Activated naive CD4-positive, alpha-beta T cell treated with anti-CD3 and anti-CD28 coated beads, Interleukin-2, amount 50 U/mL, for 24 hours (primary cell): ENCODE data around the gene FAM200C.

ENCODE experiments used
- H3K27ac Mint-ChIP-seq: one replicate; pipeline ENCODE4 v1.8.0; 2021; ENCODE audit warnings: mild to moderate bottlenecking, mixed read lengths
- H3K27me3 Mint-ChIP-seq: one replicate; pipeline ENCODE4 v1.8.0; 2021; ENCODE audit warnings: mixed read lengths
- H3K36me3 Mint-ChIP-seq: one replicate; pipeline ENCODE4 v1.8.0; 2021; ENCODE audit warnings: mixed read lengths
- H3K4me1 Mint-ChIP-seq: one replicate; pipeline ENCODE4 v1.8.0; 2021; ENCODE audit warnings: mixed read lengths
- H3K4me3 Mint-ChIP-seq: one replicate; pipeline ENCODE4 v1.8.0; 2021; ENCODE audit warnings: mild to moderate bottlenecking, mixed read lengths
- H3K9me3 Mint-ChIP-seq: one replicate; pipeline ENCODE4 v1.8.0; 2021; ENCODE audit warnings: mixed read lengths

The FAM200C gene

DNA sequence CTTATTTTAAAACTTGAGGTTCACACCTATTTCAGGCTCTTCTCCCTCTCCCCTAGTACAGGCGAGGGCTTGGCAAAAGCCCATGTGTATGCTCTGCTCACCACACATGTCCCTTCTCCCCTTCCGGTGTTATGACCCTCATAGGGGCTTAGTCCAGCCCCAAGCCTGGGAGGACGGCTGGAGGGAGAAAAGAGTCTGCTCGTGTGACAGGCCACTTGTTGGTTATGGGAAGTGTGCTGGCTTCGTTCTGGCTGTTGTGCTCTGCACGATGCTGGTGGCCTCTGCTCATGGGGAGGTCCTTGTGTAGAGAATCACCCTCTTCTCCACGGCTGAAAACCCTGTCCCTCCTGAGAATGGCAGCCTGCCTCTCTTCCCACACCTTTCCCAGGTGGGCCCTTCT, 32.9 kb upstream of the FAM200C start:
- Mint-ChIP-seq H3K4me3 (no peak overlapping the region), H3K36me3 (peaks cover 4% of the 10 kb centered on the region), H3K4me1 (no peaks in the 10 kb centered on the region), H3K27me3 (peaks cover 2% of the 10 kb centered on the region), H3K27ac (no peak overlapping the region), H3K9me3 (no peaks in the 10 kb centered on the region)

DNA sequence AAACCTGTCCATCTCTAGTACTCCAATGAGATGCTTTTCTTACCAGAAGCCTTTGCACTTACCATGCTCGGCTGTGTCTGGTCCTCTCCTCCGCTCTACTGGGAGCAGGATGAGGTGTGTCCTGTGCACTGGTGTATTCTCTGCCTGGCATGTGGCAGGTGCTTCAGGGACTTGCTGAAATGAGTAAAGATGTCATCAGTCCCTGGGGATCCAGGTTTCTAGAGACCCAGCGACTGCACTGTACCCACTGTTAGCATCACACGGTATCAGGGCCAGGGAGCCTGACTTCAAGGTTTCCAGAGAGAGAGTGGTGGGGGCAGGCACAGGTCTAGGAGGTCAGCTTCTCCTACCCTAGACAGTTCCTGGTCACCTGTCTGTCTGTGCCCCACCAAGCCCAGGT, 32.3 kb upstream of the FAM200C start:
- H3K27ac Mint-ChIP-seq: no peak overlapping the region
- H3K36me3 Mint-ChIP-seq: peaks cover 4% of the 10 kb centered on the region
- H3K4me3 Mint-ChIP-seq: no peak overlapping the region
- no peaks in the 10 kb centered on the region for H3K4me1 Mint-ChIP-seq
- no peaks in the 10 kb centered on the region for H3K9me3 Mint-ChIP-seq
- H3K27me3 Mint-ChIP-seq: peaks cover 2% of the 10 kb centered on the region

DNA sequence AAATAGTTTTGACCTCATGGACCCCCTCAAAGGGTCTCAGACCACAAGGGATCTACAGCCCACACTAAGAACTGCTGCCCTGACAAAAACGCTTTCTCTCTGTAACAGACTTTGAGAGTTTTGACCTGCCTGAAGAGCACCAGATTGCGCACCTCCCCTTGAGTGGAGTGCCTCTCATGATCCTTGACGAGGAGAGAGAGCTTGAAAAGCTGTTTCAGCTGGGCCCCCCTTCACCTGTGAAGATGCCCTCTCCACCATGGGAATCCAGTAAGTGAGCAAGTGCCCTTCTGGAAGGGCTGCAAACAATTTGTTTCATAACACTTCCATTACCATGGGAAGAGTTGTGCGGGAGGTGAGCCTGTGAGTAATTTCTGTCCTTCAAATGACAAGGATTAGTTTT, 27.8 kb upstream of the FAM200C start:
- H3K27ac Mint-ChIP-seq: no peak overlapping the region
- peaks cover 4% of the 10 kb centered on the region for H3K36me3 Mint-ChIP-seq
- no peaks in the 10 kb centered on the region for H3K27me3 Mint-ChIP-seq
- H3K9me3 Mint-ChIP-seq: no peaks in the 10 kb centered on the region
- H3K4me3 Mint-ChIP-seq: no peak overlapping the region
- H3K4me1 Mint-ChIP-seq: peaks cover 32% of the 10 kb centered on the region

DNA sequence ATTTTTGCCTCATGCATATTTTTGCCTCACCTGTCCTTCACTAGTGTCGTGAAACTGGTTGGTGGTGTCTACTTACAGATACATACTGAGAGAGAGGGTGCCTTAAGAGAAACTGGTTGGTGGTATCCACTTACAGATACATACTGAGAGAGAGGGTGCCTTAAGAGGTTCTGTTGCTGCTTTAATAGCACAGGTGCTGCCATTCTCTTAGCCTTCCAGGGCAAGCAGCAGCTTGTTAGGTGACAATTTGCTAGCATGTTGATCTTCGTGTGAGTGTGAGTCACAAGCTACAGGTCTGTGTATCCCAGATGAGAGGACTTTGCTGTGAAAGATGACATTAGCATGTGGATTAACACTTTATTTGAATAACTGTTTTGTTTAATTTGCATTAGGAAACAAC, 23.2 kb upstream of the FAM200C start:
- H3K27ac Mint-ChIP-seq: no peak overlapping the region
- H3K27me3 Mint-ChIP-seq: no peaks in the 10 kb centered on the region
- H3K4me3 Mint-ChIP-seq: peak overlapping the region; percentile 30
- no peaks in the 10 kb centered on the region for H3K9me3 Mint-ChIP-seq
- H3K36me3 Mint-ChIP-seq: no peaks in the 10 kb centered on the region
- H3K4me1 Mint-ChIP-seq: peaks cover 73% of the 10 kb centered on the region

DNA sequence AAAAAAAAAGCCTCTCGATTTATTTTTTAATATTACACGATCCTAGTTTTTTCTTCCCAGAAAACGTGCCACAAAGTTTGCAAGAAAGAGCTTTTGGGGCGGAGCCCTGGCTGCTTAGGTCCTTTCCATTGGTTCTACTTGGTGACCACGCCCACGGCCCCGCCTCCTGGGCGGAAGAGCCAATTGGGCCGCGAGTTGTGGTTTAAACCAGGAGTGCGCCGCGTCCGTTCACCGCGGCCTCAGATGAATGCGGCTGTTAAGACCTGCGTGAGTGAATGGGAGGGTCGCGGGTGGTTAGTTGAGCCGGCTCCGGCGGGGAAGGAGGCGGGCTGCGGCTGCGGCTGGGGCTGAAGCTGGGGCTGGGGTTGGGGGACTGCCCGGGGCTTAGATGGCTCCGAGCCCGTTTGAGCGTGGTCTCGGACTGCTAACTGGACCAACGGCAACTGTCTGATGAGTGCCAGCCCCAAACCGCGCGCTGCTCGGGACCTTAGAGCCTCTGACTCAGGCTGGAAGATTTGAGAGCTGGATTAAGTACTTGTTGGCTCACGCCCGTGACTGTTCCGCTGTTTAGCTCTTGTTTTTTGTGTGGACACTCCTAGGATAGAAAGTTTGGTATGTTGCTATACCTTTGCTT, 21.9 kb upstream of the FAM200C start, which contains the start of gene PTTG1:
TSS of gene PTTG1 (plus strand) at position 231 of the 634 bp plus-strand sequence. CDS start 458 bp downstream, outside the sequence.
- H3K27me3 Mint-ChIP-seq: no peaks in the 10 kb centered on the region
- H3K27ac Mint-ChIP-seq: peak within 1 kb of the TSS; percentile 91
- no peaks in the 10 kb centered on the region for H3K9me3 Mint-ChIP-seq
- peak within 1 kb of the TSS; percentile 96 for H3K4me3 Mint-ChIP-seq
- peaks cover 86% of the 10 kb centered on the region for H3K4me1 Mint-ChIP-seq
- H3K36me3 Mint-ChIP-seq: peaks cover 2% of the 10 kb centered on the region

DNA sequence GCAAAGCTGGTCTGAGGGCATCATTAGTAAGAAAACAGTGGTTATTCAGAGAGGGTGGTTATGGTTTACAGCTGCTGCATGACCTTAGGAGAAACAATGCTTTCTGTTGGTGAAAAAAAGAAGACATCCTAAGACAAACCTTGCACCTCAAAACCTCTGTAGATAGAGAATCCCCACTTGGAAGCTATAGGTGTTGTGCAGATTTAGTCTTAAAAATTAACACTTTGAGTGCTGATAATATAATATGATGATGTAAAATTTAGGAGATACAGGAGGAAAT, 20.4 kb upstream of the FAM200C start:
- Mint-ChIP-seq H3K27me3 (no peaks in the 10 kb centered on the region), H3K27ac (no peak overlapping the region), H3K36me3 (peaks cover 2% of the 10 kb centered on the region), H3K4me3 (peak overlapping the region; percentile 97), H3K4me1 (peaks cover 95% of the 10 kb centered on the region), H3K9me3 (no peaks in the 10 kb centered on the region)

DNA sequence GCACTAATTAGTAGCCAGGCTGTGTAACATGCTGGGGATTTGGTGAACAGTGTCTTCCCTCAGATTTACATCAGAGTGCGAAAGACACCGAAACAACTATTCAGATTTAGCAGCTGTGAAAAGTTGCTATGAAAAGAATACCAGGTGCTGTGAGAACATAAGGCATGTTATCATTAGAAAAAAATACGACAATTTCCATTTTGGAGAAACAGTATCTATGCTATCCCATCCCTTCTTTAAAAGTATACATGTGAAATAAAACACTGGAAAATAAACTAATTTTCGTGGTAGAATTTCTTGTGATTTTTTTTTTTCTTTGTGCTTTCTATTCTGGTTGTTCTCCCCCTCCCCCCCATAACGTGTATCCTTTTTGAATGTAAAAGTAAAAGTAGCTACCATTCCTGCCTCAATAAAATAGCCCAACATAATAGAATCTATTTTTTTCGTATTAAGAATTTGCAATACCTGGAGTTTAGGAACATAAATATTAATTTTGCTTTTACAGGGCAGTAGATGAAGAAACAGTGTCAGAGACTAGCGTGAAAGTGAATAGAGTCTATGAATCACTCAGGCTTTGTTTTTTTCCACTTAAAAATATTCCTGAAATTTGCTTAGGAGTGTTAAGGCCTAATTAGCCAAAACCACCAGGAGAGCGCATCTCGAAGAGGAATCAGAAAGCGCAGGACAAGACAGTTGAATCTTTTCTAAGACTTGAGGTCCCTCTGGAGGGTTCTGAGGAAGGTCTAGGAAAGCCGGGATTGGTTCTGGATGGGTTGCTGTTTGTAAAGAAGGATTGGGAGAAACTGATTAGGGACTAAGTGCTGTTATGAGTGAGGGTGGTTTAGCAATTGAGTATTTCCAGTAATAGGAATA, 19.8 kb upstream of the FAM200C start:
- Mint-ChIP-seq H3K27ac (peak overlapping the region; percentile 98), H3K9me3 (no peaks in the 10 kb centered on the region)

DNA sequence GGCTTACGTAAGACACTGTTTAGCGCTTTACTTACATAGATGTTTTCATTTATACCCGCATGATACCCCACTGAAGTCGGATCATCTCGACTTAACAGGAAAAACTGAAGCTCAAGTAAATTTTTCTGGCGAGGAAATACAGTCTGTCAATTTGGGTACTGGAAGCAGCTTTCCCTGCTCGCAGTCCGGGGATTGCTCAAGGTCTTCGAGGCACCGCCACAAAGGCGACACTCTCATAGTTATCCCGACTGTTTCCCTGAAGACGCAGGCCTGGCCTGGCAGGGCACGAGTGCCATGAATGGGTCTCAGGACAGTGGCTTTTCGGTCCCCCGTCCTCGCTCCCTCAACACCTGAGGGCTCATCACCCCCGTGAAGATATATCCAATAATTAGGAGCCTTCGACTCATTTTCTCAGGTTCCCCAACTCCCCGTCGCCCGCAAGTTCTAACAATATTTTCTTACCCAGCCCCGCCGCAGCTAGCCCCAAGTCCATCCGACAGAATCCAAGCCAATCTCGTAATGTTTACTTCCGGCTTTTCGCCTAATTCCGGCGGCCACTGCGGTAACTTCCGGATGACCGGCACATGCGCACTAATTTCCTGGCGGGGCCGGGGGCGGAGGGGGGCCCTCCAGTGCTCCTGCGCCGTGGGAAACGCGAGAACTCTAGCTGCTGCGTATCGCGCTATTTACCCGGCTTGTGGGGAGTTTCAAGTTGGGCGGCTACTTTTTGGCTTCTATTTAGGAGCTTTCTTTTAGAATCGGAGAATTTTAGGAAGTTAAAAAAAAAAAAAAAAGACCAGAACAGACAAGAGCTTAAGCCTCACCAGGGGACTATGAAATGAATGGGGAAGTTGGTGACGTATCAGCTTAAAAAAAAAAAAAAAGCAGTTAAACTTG, 19.0 kb upstream of the FAM200C start, which contains the start of gene SLU7:
TSS of gene SLU7 (minus strand) at position 521 of the 897 bp plus-strand sequence. CDS start 3,787 bp downstream, outside the sequence.
- Mint-ChIP-seq H3K27me3 (no peaks in the 10 kb centered on the region), H3K4me1 (peaks cover 84% of the 10 kb centered on the region), H3K4me3 (peak within 1 kb of the TSS; percentile 97), H3K36me3 (peaks cover 2% of the 10 kb centered on the region), H3K27ac (peak within 1 kb of the TSS; percentile 98), H3K9me3 (no peaks in the 10 kb centered on the region)

More for the DNA sequence above, 19.8 kb upstream of the FAM200C start:
- peaks cover 2% of the 10 kb centered on the region for H3K36me3 Mint-ChIP-seq
- H3K4me3 Mint-ChIP-seq: peak overlapping the region; percentile 97
- no peaks in the 10 kb centered on the region for H3K27me3 Mint-ChIP-seq
- peaks cover 93% of the 10 kb centered on the region for H3K4me1 Mint-ChIP-seq

DNA sequence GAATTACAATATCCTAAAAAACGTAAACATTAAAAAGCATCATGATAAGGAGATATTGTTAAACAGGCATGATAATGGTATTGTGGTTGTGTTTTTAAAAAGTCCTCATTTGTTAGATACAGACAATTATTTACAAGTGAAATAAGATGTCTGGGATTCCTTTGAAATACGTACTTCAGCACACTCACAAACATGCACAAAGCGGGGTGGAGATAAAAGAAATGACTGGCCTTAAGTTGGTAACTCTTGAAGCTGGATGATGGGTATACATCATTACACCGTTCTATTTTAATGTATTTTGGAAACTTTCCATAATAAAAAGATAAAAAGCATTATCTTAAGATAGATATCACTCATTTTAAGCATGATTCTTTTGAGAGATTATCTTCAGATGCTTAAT, 1.0 kb downstream of the FAM200C start:
- Mint-ChIP-seq H3K27ac (no peak overlapping the region), H3K4me1 (peaks cover 19% of the 10 kb centered on the region), H3K27me3 (no peaks in the 10 kb centered on the region), H3K36me3 (peaks cover 6% of the 10 kb centered on the region), H3K4me3 (peak overlapping the region; percentile 93), H3K9me3 (no peaks in the 10 kb centered on the region)

DNA sequence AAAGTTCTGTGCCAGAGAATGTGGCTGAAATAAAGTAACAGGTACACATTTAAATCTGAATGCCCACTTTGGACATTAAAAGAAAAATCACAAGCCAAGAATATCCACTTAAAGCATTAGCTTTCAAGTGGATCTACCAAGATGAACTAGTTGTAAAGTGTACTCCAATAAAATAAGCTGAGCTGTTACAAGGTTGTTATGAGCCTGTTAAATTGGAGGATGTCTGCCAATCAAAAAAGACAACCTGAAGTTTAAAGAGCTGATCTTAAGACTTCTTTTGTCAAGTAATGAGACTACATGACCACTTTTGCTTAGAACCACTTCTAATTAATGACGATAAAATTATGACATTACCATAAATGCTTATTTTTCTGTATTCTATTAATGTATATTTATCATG, 2.4 kb downstream of the FAM200C start:
- H3K4me1 Mint-ChIP-seq: peaks cover 19% of the 10 kb centered on the region
- no peaks in the 10 kb centered on the region for H3K27me3 Mint-ChIP-seq
- H3K4me3 Mint-ChIP-seq: no peak overlapping the region
- no peak overlapping the region for H3K27ac Mint-ChIP-seq
- no peaks in the 10 kb centered on the region for H3K9me3 Mint-ChIP-seq
- H3K36me3 Mint-ChIP-seq: peaks cover 2% of the 10 kb centered on the region

DNA sequence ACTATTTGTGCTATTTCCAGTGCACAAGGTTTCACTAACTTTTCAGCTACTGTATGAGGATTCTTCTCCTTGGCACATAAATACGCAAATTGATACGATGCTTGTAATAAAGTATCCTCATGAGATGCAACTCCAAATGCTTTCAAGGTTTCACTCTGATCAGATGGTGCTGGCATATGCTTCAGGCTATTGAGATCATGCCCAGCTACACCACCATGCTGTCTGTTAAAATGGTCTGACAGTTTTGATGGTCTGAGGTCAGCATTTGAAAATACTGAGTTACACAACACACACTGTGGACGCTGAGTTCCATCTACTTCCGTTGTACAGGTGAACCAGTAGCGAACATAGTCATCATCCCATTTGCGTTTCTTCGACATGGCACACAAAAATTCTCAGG, 4.7 kb downstream of the FAM200C start:
- no peaks in the 10 kb centered on the region for H3K27me3 Mint-ChIP-seq
- no peaks in the 10 kb centered on the region for H3K9me3 Mint-ChIP-seq
- peaks cover 13% of the 10 kb centered on the region for H3K4me1 Mint-ChIP-seq
- no peaks in the 10 kb centered on the region for H3K36me3 Mint-ChIP-seq
- no peak overlapping the region for H3K27ac Mint-ChIP-seq
- H3K4me3 Mint-ChIP-seq: no peak overlapping the region

DNA sequence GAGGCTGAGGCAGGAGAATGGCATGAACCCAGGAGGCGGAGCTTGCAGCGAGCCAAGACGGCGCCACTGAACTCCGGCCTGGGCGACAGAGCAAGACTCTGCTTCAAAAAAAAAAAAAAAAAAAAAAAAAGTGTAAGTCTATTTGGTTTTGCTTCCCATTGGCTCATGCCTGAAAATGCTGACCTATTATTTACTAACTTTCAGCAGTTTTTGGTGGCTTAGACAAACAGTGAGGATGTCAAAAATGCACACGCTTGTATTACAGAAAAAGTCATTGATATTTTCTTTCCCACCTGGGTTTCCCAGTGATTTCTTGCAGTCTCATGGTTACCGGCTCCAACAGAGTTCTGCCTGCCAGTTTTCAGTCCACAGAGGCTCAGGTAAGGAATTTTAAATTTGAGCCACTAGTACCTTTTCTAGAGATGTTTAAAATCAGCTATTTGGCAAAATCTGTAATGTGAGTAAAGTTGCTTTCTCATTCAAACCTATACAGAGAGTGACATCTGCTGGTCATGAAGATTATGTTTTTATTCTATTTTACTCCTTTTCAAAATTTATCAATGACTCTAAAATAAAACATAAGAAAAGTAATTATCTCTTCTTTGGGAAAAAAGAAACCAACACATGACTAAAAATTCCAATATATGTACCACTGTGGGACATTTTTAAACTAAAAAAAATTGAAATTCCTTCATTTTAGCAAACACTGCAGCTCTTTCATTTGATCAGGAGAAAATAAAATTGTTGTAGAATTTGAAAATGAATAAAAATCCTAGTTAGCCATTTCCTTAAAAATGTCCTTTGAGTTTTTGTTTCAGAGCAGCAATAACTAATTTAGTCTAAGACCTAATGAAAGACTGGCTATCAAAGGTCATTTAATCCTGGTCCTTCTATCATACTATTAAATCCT, 8.8 kb downstream of the FAM200C start:
- Mint-ChIP-seq H3K9me3 (peaks cover 8% of the 10 kb centered on the region), H3K36me3 (peaks cover 4% of the 10 kb centered on the region), H3K4me3 (no peak overlapping the region), H3K27me3 (no peaks in the 10 kb centered on the region), H3K27ac (no peak overlapping the region), H3K4me1 (no peaks in the 10 kb centered on the region)

DNA sequence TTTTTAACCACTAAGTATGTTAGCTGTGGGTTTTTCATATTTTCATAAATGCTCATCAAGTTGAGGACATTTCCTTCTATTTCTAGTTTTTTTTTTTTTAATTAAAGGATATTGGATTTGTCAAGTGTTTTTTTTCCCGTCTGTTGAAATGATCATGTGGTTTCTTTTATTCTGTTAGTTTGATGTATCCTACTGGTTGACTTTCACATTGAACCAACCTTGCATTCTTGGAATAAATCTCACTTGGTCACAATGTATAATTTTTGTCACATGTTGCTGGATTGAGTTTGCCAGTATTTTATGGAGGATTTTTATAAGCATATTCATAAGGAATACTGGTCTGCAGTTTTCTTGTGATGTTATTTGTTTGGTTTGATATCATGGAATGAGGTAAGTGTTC, 12.4 kb downstream of the FAM200C start:
- peaks cover 4% of the 10 kb centered on the region for H3K36me3 Mint-ChIP-seq
- no peak overlapping the region for H3K4me3 Mint-ChIP-seq
- peaks cover 8% of the 10 kb centered on the region for H3K9me3 Mint-ChIP-seq
- H3K4me1 Mint-ChIP-seq: no peaks in the 10 kb centered on the region
- H3K27ac Mint-ChIP-seq: no peak overlapping the region
- H3K27me3 Mint-ChIP-seq: no peaks in the 10 kb centered on the region

DNA sequence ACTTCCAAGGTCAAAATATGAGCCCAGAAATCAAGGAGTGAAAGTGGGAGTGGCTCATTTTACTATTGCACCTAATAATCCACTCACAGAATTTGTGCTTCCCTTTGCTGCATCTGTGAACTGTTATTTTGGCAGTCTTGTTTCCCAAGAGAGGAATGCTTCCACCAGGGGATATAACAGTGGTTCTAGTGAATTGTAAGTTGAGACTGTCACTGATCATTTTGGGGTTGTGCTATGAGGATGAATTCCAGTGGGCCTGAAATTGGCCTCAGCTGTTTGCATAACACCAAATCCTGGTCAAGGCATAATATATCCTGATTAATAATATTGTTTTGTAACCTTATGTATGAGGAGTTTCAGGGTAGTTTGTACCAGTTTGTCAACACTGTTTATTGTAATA, 14.4 kb downstream of the FAM200C start:
- H3K4me1 Mint-ChIP-seq: no peaks in the 10 kb centered on the region
- no peaks in the 10 kb centered on the region for H3K27me3 Mint-ChIP-seq
- peaks cover 8% of the 10 kb centered on the region for H3K9me3 Mint-ChIP-seq
- no peak overlapping the region for H3K4me3 Mint-ChIP-seq
- H3K27ac Mint-ChIP-seq: no peak overlapping the region
- H3K36me3 Mint-ChIP-seq: peaks cover 4% of the 10 kb centered on the region

DNA sequence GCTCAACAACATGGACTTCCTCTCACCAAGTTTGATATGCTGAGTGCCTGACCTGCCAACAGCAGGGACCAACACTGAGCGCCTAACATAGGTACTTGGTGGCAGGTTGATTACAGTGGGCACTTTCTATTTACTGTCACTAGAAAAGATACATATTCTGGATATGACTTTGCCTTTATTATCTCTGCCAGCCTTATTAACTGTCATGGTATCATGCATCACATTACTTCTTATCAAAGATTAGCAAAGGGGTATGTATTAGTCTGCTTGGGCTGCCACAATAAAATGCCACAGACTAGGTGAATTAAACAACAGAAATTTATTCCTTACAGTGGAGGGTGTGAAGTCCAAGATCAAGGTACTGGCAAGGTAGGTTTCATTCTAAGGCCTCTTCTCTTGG, 15.2 kb downstream of the FAM200C start:
- H3K4me1 Mint-ChIP-seq: no peaks in the 10 kb centered on the region
- no peak overlapping the region for H3K4me3 Mint-ChIP-seq
- no peak overlapping the region for H3K27ac Mint-ChIP-seq
- peaks cover 8% of the 10 kb centered on the region for H3K9me3 Mint-ChIP-seq
- H3K36me3 Mint-ChIP-seq: peaks cover 4% of the 10 kb centered on the region
- peaks cover 3% of the 10 kb centered on the region for H3K27me3 Mint-ChIP-seq
